ENCODE results near the gene CYP8B1. TPM values are rescaled to one million over a fixed set of nuclear protein-coding genes. Genes with fewer than 3 reads are reported as not detected.

The CYP8B1 gene
- total RNA-seq, 1 donor from 2014 or later, result not detected

GRCh38 chr3:42847731-42848130, 27.9 kb downstream of the CYP8B1 start:
- Mint-ChIP-seq H3K4me1 (ENCODE audit: low read depth) (peaks cover 17% of the 10 kb centered on the region), H3K36me3 (ENCODE audit: insufficient read depth) (no peaks in the 10 kb centered on the region), H3K27ac (no peak overlapping the region), H3K9me3 (ENCODE audit: low read depth) (no peaks in the 10 kb centered on the region), H3K27me3 (peaks cover 18% of the 10 kb centered on the region), H3K4me3 (ENCODE audit: low read depth) (no peak overlapping the region)
- TF ChIP-seq CTCF (IDR thresholded peaks at IDR 0.05; ENCODE audit: unreplicated experiment), result no peak
- DNase-seq (ENCODE audit: low spot score, unreplicated experiment), result no peak

- Mint-ChIP-seq H3K27me3 (peaks cover 17% of the 10 kb centered on the region), H3K4me1 (ENCODE audit: low read depth) (peaks cover 12% of the 10 kb centered on the region), H3K4me3 (ENCODE audit: low read depth) (no peak overlapping the region), H3K9me3 (ENCODE audit: low read depth) (no peaks in the 10 kb centered on the region), H3K36me3 (ENCODE audit: insufficient read depth) (no peaks in the 10 kb centered on the region), H3K27ac (peak overlapping the region; percentile 36)
- no peak for DNase-seq (ENCODE audit: low spot score, unreplicated experiment)
- TF ChIP-seq CTCF (IDR thresholded peaks at IDR 0.05; ENCODE audit: unreplicated experiment), result no peak
These were observed 28.8 kb downstream of the CYP8B1 start for GRCh38 chr3:42846685-42847522.

- H3K9me3 Mint-ChIP-seq (ENCODE audit: low read depth), result no peaks in the 10 kb centered on the region
- H3K4me1 Mint-ChIP-seq (ENCODE audit: low read depth), result peaks cover 12% of the 10 kb centered on the region
- H3K4me3 Mint-ChIP-seq (ENCODE audit: low read depth), result no peak overlapping the region
- H3K27me3 Mint-ChIP-seq, result peaks cover 8% of the 10 kb centered on the region
- H3K36me3 Mint-ChIP-seq (ENCODE audit: insufficient read depth), result no peaks in the 10 kb centered on the region
- TF ChIP-seq CTCF (IDR thresholded peaks at IDR 0.05; ENCODE audit: unreplicated experiment), result no peak
- H3K27ac Mint-ChIP-seq, result no peak overlapping the region
- DNase-seq (ENCODE audit: low spot score, unreplicated experiment), result no peak
These were observed 30.9 kb downstream of the CYP8B1 start for GRCh38 chr3:42844815-42845214.

- no peak overlapping the region for H3K27ac Mint-ChIP-seq
- H3K36me3 Mint-ChIP-seq (ENCODE audit: insufficient read depth), result no peaks in the 10 kb centered on the region
- TF ChIP-seq CTCF (IDR thresholded peaks at IDR 0.05; ENCODE audit: unreplicated experiment), result no peak
- no peak for DNase-seq (ENCODE audit: low spot score, unreplicated experiment)
- H3K27me3 Mint-ChIP-seq, result peaks cover 8% of the 10 kb centered on the region
- no peak overlapping the region for H3K4me3 Mint-ChIP-seq (ENCODE audit: low read depth)
- no peaks in the 10 kb centered on the region for H3K9me3 Mint-ChIP-seq (ENCODE audit: low read depth)
- peaks cover 12% of the 10 kb centered on the region for H3K4me1 Mint-ChIP-seq (ENCODE audit: low read depth)
These were observed 31.3 kb downstream of the CYP8B1 start for GRCh38 chr3:42844412-42844713.

- no peak overlapping the region for H3K4me3 Mint-ChIP-seq (ENCODE audit: low read depth)
- peaks cover 12% of the 10 kb centered on the region for H3K4me1 Mint-ChIP-seq (ENCODE audit: low read depth)
- TF ChIP-seq CTCF (IDR thresholded peaks at IDR 0.05; ENCODE audit: unreplicated experiment), result no peak
- no peak overlapping the region for H3K27ac Mint-ChIP-seq
- no peak for DNase-seq (ENCODE audit: low spot score, unreplicated experiment)
- no peaks in the 10 kb centered on the region for H3K9me3 Mint-ChIP-seq (ENCODE audit: low read depth)
- peaks cover 8% of the 10 kb centered on the region for H3K27me3 Mint-ChIP-seq
- H3K36me3 Mint-ChIP-seq (ENCODE audit: insufficient read depth), result no peaks in the 10 kb centered on the region
These were observed 31.8 kb downstream of the CYP8B1 start for GRCh38 chr3:42843713-42844411.

All from progenitor cell of endocrine pancreas (in vitro differentiated cells).